ENCODE measurements around the gene B3GAT1. TPM values are rescaled to one million over a fixed set of nuclear protein-coding genes. Genes with fewer than 3 reads are reported as not detected.

Gene B3GAT1
- total RNA-seq, 1 experiment from 2014 or later = 3.7 TPM

- CTCF ChIA-PET = no interaction called here
- TF ChIP-seq EZH2 (IDR thresholded peaks at IDR 0.05; ENCODE audit: borderline replicate concordance, low read depth, low read length, poor library complexity, severe bottlenecking) (no peak), CTCF (conservative IDR thresholded peaks at IDR 0.05; ENCODE audit: low read depth, low read length) (no peak)
- no peak overlapping the region for H3K4me3 ChIP-seq (ENCODE audit: low read depth, low read length, poor library complexity, severe bottlenecking)
- peaks cover 13% of the 10 kb centered on the region for H3K27me3 ChIP-seq (replicated peaks; ENCODE audit: insufficient read depth, low read depth, low read length, poor library complexity)
- H3K27ac ChIP-seq (ENCODE audit: low read depth, low read length, poor library complexity, severe bottlenecking) = no peak overlapping the region
- no peaks in the 10 kb centered on the region for H3K9me3 ChIP-seq (ENCODE audit: low read depth, low read length, poor library complexity, severe bottlenecking)
- POLR2A ChIA-PET (ENCODE audit: low non-redundant PET) = no interaction called here
- no peaks in the 10 kb centered on the region for H3K36me3 ChIP-seq (ENCODE audit: insufficient read depth, low read length, poor library complexity, severe bottlenecking)
- no peak for DNase-seq (ENCODE audit: low spot score)
- H3K4me1 ChIP-seq (ENCODE audit: insufficient read depth, low read length, poor library complexity, severe bottlenecking) = no peaks in the 10 kb centered on the region
- intact Hi-C loops (cut with micrococcal nuclease; ENCODE audit: unreplicated experiment) = no loop called here
- no TSS peak for BruUV-seq (replicated peaks)
Measured at GRCh38 chr11:134433806-134434205, 21.8 kb upstream of the B3GAT1 start.

GRCh38 chr11:134433251-134433650 lies 21.2 kb upstream of the B3GAT1 start:
- TF ChIP-seq EZH2 (IDR thresholded peaks at IDR 0.05; ENCODE audit: borderline replicate concordance, low read depth, low read length, poor library complexity, severe bottlenecking) = no peak
- TF ChIP-seq CTCF (conservative IDR thresholded peaks at IDR 0.05; ENCODE audit: low read depth, low read length) = no peak
- peaks cover 13% of the 10 kb centered on the region for H3K27me3 ChIP-seq (replicated peaks; ENCODE audit: insufficient read depth, low read depth, low read length, poor library complexity)
- no peak for DNase-seq (ENCODE audit: low spot score)
- no peaks in the 10 kb centered on the region for H3K36me3 ChIP-seq (ENCODE audit: insufficient read depth, low read length, poor library complexity, severe bottlenecking)
- ChIA-PET CTCF (no interaction called here), POLR2A (ENCODE audit: low non-redundant PET) (no interaction called here)
- H3K27ac ChIP-seq (ENCODE audit: low read depth, low read length, poor library complexity, severe bottlenecking) = no peak overlapping the region
- intact Hi-C loops (cut with micrococcal nuclease; ENCODE audit: unreplicated experiment) = no loop called here
- no TSS peak for BruUV-seq (replicated peaks)
- no peaks in the 10 kb centered on the region for H3K4me1 ChIP-seq (ENCODE audit: insufficient read depth, low read length, poor library complexity, severe bottlenecking)
- no peaks in the 10 kb centered on the region for H3K9me3 ChIP-seq (ENCODE audit: low read depth, low read length, poor library complexity, severe bottlenecking)
- no peak overlapping the region for H3K4me3 ChIP-seq (ENCODE audit: low read depth, low read length, poor library complexity, severe bottlenecking)

GRCh38 chr11:134432776-134433175 lies 20.7 kb upstream of the B3GAT1 start:
- Histone ChIP-seq H3K9me3 (ENCODE audit: low read depth, low read length, poor library complexity, severe bottlenecking) (no peaks in the 10 kb centered on the region), H3K36me3 (ENCODE audit: insufficient read depth, low read length, poor library complexity, severe bottlenecking) (no peaks in the 10 kb centered on the region), H3K4me1 (ENCODE audit: insufficient read depth, low read length, poor library complexity, severe bottlenecking) (no peaks in the 10 kb centered on the region), H3K27me3 (replicated peaks; ENCODE audit: insufficient read depth, low read depth, low read length, poor library complexity) (peaks cover 13% of the 10 kb centered on the region), H3K4me3 (ENCODE audit: low read depth, low read length, poor library complexity, severe bottlenecking) (no peak overlapping the region), H3K27ac (ENCODE audit: low read depth, low read length, poor library complexity, severe bottlenecking) (no peak overlapping the region)
- POLR2A ChIA-PET (ENCODE audit: low non-redundant PET) = no interaction called here
- no peak for TF ChIP-seq CTCF (conservative IDR thresholded peaks at IDR 0.05; ENCODE audit: low read depth, low read length)
- TF ChIP-seq EZH2 (IDR thresholded peaks at IDR 0.05; ENCODE audit: borderline replicate concordance, low read depth, low read length, poor library complexity, severe bottlenecking) = no peak
- CTCF ChIA-PET = no interaction called here
- DNase-seq (ENCODE audit: low spot score) = no peak
- BruUV-seq (replicated peaks) = no TSS peak
- intact Hi-C loops (cut with micrococcal nuclease; ENCODE audit: unreplicated experiment) = no loop called here

Measured in A673 (cell line).